GM21619 (cell line): ENCODE measurements around the gene BMP3.

Experiments
- ATAC-seq: cut with Tn5 transposase; IDR thresholded peaks from one replicate; pipeline ENCODE4 v1.9.1; 2021; ENCODE audit not compliant: unreplicated experiment

BMP3 gene

GRCh38 chr4:81040012-81040659 is 9.6 kb downstream of the BMP3 start:
- no peak for ATAC-seq

DNA sequence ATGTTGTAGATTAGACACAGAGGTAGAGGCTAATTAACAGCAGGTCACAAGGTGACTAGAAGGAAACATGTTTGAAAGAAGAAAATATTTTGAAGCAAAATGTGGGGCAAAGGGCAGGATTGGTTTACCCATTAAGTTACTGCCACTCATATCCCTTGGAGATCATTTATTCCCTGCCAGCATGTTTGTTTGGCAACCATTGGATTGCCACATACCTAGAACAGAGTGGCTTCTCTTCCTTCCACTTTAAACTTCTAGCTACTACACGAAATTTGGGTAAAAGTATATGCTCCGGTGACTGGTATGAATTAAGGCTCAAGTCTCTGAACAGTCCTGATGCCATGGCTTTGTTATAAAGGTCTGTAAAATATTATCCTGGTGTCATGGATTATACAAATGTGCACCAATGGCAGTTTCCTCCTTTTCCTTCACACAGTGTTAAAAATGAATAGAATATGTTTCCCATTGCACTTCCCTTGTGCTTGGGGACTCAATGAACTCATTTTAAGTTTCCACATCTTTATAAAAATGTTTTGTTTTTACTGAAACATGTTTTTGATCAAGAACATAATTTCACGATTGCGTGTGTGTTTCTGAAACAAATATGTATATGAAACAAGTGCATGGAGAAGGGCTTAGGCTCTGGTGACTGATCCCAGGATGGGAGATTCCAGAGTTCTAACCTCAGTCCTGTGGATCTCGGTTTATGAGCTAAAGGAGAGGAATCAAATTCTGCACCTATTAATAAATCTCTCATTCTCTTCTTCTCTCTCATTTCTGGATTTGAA is 12.3 kb downstream of the BMP3 start:
- ATAC-seq = no peak

GRCh38 chr4:81049330-81049729 is 18.8 kb downstream of the BMP3 start:
- ATAC-seq = no peak

GRCh38 chr4:81049907-81050306 is 19.4 kb downstream of the BMP3 start:
- no peak for ATAC-seq

GRCh38 chr4:81052119-81053068 is 21.9 kb downstream of the BMP3 start:
- peak; percentile 99 for ATAC-seq

GRCh38 chr4:81058621-81059020 is 28.1 kb downstream of the BMP3 start:
- no peak for ATAC-seq

DNA sequence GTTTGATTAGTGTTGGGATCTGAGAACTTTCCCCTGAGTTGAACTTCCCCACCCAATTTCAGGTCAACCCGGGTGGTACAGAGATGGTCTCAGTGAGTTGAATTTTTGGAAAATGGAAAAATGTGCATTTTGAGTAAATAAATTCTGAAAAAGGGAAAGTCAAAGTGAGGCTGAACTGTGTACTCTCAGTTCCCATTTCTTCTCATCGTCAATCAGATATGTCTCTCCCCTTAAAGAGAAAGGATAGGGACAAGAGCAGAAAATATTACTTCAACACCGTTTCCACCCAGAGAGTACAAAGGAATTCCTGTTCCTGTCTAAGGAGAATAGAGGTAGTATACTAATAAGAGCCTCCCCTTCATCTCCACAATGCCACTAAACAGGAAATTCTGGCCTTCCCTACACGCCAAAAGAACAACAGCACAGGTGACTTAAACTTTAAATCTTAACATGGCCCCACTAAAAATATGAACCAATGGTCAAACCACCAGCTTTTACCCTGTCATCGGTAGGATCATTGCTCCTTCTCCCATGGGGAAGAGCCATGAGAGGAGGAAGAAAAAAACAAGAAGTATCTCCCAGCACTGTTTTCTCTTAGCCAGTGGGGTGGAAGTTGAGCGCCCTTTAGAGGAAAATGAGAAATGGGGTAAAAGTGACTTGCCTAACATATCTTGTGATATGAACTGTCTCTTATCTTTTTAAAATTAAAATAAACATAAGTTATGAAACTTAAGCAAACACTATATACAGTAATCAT is 30.3 kb downstream of the BMP3 start:
- no peak for ATAC-seq

- no peak for ATAC-seq
Observed at GRCh38 chr4:81061344-81061730, 30.8 kb downstream of the BMP3 start.

DNA sequence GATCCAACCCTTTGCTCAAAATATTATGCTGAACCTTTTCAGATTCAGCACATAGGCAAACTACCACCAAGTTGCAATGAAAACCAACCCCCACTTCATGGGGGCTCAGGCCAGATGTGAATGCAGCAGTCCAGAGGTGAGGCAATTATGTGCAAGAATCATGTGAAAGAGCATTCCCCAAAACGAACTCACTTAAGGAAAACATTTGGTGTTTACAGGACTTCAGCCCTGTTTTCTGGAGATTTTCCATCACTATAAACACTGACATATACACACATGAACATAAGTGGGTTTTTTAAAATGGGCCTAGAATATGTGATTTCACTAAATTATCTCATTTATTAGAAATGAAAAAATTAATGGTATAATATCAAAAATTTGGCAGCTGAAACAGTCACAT is 31.5 kb downstream of the BMP3 start:
- ATAC-seq = no peak

- ATAC-seq = no peak
Observed at GRCh38 chr4:81065446-81065845, 34.9 kb downstream of the BMP3 start.

DNA sequence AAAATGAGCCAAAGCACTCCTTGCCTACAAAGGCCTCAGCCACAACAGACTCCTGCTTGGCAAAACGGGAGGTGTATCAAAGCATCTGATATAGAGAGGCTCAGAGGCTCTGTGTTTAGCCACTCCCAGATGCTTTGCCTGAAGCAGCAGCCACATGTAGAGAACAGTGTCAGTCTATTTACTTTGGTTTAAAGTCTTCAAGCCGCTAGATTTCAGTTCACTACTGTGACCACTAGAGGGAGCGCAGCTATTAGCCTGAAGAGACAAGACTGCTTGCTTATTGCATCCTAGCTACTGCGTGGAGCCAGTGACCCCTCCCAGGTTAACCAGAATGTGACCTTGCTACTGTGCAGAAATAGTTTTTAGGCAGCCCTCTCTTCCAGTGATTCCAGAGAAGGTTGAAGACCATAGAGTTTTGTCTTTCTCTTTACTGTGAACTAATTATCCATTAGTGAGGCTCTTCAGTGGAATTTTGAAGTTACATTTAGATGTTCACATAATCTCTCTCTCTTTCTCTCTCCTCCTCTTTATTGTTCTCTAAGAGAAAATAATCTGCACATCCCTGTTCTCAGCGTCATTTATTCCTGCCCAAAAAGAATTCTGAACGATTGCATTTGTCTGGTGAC is 39.3 kb downstream of the BMP3 start:
- ATAC-seq = peak; percentile 99

GRCh38 chr4:81071013-81071412 is 40.5 kb downstream of the BMP3 start:
- no peak for ATAC-seq

GRCh38 chr4:81081156-81081555 is 50.6 kb downstream of the BMP3 start:
- ATAC-seq = no peak

- no peak for ATAC-seq
Observed at GRCh38 chr4:81084029-81084428, 53.5 kb downstream of the BMP3 start.

GRCh38 chr4:81084634-81085033 is 54.1 kb downstream of the BMP3 start:
- ATAC-seq = no peak

GRCh38 chr4:81085291-81085690 is 54.8 kb downstream of the BMP3 start:
- no peak for ATAC-seq

DNA sequence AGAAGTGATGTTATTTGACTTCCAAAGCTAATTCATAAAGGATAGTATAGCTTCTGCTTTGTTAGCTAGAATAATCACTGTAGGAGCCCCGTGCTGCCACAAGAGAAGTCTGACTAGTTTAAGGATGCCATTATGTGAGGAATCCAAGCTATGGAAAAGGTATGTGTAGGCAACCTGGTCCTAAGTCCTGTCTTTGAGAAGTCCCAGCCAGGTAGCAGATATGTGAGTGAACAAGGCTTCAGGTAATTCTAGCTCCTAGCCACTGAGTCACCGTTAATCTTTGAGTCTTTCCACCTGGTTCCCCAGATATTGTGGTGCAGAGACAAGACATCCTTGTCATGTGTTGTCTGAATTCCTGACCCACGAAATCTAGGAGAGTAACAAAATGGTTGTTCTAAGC is 55.5 kb downstream of the BMP3 start:
- no peak for ATAC-seq

DNA sequence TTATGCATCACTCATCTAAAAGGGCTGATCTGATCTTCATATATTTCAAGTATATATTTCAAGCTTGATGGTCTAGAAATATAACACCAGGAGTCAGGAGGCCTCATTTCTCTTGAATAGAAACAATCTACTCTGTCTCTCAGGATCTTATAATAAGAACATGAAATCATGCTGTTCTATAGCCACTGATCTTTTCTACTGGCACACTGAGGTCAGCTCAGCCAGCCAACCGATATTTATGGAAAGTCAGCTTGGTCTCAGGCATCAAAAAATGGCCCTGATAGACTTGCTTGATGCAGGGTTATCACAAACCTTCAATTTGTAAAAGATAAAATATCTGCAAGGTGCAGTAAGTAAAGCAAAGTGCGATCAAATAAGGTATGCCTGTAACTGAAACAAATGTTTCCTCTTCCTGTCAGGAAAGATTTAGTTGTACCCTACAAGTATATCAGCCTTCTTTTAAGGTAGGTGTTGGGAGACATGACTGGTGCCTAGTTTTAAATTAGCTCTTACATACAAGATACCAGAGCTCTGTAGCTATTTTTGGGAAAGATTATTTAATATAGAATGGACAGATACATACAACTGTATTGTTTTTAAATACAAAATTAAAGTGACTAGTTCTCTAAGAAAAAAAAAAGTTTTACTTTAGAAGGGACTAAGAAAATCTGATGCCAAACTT is 63.4 kb downstream of the BMP3 start:
- no peak for ATAC-seq

- no peak for ATAC-seq
Observed at GRCh38 chr4:81095389-81095788, 64.9 kb downstream of the BMP3 start.

DNA sequence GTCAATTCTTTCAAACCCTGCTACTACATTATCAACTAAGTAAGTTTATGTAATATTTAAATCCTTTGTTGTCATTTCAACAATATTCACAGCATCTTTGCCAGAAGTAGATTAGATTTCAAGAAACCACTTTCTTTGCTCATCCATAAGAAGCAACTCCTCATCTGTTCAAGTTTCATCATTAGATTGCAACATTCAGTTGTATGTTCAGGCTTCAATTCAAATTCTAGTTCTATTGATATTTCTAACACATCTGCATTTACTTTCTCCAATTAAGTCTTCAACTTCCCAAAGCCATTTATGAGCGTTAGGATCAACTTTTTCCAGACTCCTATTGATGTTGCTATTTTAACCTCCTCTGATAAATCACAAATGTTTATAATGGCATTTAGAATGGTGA is 66.1 kb downstream of the BMP3 start:
- ATAC-seq = no peak
